RWPE1 (cell line): ENCODE measurements around the gene ACTL9.

Source experiments
- CTCF ChIA-PET: fragments of 350-600 bp; sonication (Branson Sonifier 250); formaldehyde crosslinking; extraction: SDS; loops from one replicate; lab custom pipeline; 2021; lab: Yijun Ruan, JAX
- POLR2A ChIA-PET: fragments of 400-600 bp; formaldehyde crosslinking; extraction: SDS; loops from one replicate; lab custom pipeline; 2020; ENCODE audit warnings: antibody characterized with exemption; ENCODE audit not compliant: low non-redundant PET; lab: Yijun Ruan, JAX
- DNase-seq: peaks from one replicate; pipeline ENCODE4 v3.0.0; 2012; ENCODE audit warnings: low spot score
- H3K27ac ChIP-seq: fragments of 450-650 bp; 2 replicates; pipeline ENCODE4 v1.5.1; 2017
- CTCF ChIP-seq: fragments of 450-650 bp; conservative IDR thresholded peaks from 2 replicates; pipeline ENCODE4 v1.5.1; 2017; ENCODE audit warnings: low read depth, mild to moderate bottlenecking

Gene ACTL9

GRCh38 chr19:8686549-8686948, 12.0 kb downstream of the ACTL9 start:
- ChIA-PET CTCF (no interaction called here), POLR2A (no interaction called here)
- no peak for DNase-seq
- no peak overlapping the region for H3K27ac ChIP-seq
- TF ChIP-seq CTCF = no peak

GRCh38 chr19:8684001-8684902, 14.3 kb downstream of the ACTL9 start:
- no peak for TF ChIP-seq CTCF
- DNase-seq = no peak
- ChIA-PET POLR2A (no interaction called here), CTCF (interaction anchor here (1.4 kb wide), 1 partner anchor 10 kb away, joined by 6 read pairs; no protein-coding TSS in a partner anchor)
- no peak overlapping the region for H3K27ac ChIP-seq

GRCh38 chr19:8682931-8683330, 15.7 kb downstream of the ACTL9 start:
- ChIA-PET POLR2A (no interaction called here), CTCF (interaction anchor here (1.4 kb wide), 1 partner anchor 11 kb away, joined by 6 read pairs; no protein-coding TSS in a partner anchor)
- no peak for TF ChIP-seq CTCF
- H3K27ac ChIP-seq = no peak overlapping the region
- no peak for DNase-seq

- POLR2A ChIA-PET = no interaction called here
- TF ChIP-seq CTCF = no peak
- DNase-seq = no peak
- no peak overlapping the region for H3K27ac ChIP-seq
- CTCF ChIA-PET = no interaction called here
Observed at GRCh38 chr19:8682472-8682871, 16.1 kb downstream of the ACTL9 start.

- POLR2A ChIA-PET = no interaction called here
- CTCF ChIA-PET = no interaction called here
- TF ChIP-seq CTCF = no peak
- DNase-seq = no peak
- no peak overlapping the region for H3K27ac ChIP-seq
Observed at GRCh38 chr19:8681345-8682029, 17.1 kb downstream of the ACTL9 start.

- CTCF ChIA-PET = interaction anchor here (0.7 kb wide), 1 partner anchor 741 kb away, joined by 6 read pairs; no protein-coding TSS in a partner anchor
- no peak for DNase-seq
- TF ChIP-seq CTCF = no peak
- no peak overlapping the region for H3K27ac ChIP-seq
- POLR2A ChIA-PET = no interaction called here
Observed at GRCh38 chr19:8680676-8681344, 17.8 kb downstream of the ACTL9 start.
